ENCODE results near the gene PRKCD. TPM values are rescaled to one million over a fixed set of nuclear protein-coding genes. Genes with fewer than 3 reads are reported as not detected.

PRKCD gene
- total and polyA plus RNA-seq, 9 of the 15 experiments (the other 6 are each of a cell fraction or from before 2014, with no cell fraction given): 2.5 to 19.5 (median 6.1) TPM

GRCh38 chr3:53240989-53241972 lies 80.3 kb downstream of the PRKCD start:
- no peak for TF ChIP-seq FOXA3 (CRISPR knock-in tag; conservative IDR thresholded peaks at IDR 0.05 in 1 of 2, IDR thresholded peaks at IDR 0.05 in 1 of 2)
- 0 out of 2 replicates have a peak, but pooled peaks have one; percentile 12 for TF ChIP-seq POLR2G (IDR thresholded peaks at IDR 0.05; ENCODE audit: low read depth, low read length)
- no peak for TF ChIP-seq JUN (IDR thresholded peaks at IDR 0.05; ENCODE audit: borderline replicate concordance, low read depth, low read length)
- TF ChIP-seq JUN (CRISPR knock-in tag; IDR thresholded peaks at IDR 0.05; ENCODE audit: borderline replicate concordance): no peak
- TF ChIP-seq GABPB1 (CRISPR knock-in tag; IDR thresholded peaks at IDR 0.05): no peak
- no peak for TF ChIP-seq OTX1 (CRISPR knock-in tag; IDR thresholded peaks at IDR 0.05)
- Histone ChIP-seq H3K27ac (ENCODE audit: extremely low read depth, low read depth, low read length) (no peak overlapping the region), H2AFZ (ENCODE audit: low read depth, low read length) (no peak overlapping the region), H3K9me3 (replicated peaks; ENCODE audit: control insufficient read depth, insufficient read depth, low read depth, low read length) (no peaks in the 10 kb centered on the region), H3K9me1 (ENCODE audit: control insufficient read depth, insufficient read depth, low read length) (no peaks in the 10 kb centered on the region), H4K20me1 (replicated peaks; ENCODE audit: control insufficient read depth, insufficient read depth, low read length) (peaks cover 23% of the 10 kb centered on the region), H3K9ac (ENCODE audit: insufficient read depth in 1 of 2, low read depth in 2 of 2, low read length in 2 of 2) (no peak overlapping the region; a peak in 2 of 4 replicates), H3K27me3 (ENCODE audit: control insufficient read depth in 2 of 2, insufficient read depth in 2 of 2, low read length in 2 of 2) (no peaks in the 10 kb centered on the region), H3K36me3 (ENCODE audit: control insufficient read depth, insufficient read depth, low read length) (peaks cover 86% of the 10 kb centered on the region), H3K4me2 (ENCODE audit: insufficient read depth, low read length) (no peak overlapping the region), H3K4me1 (replicated peaks in 1 of 2; ENCODE audit: control insufficient read depth in 2 of 2, insufficient read depth in 2 of 2, low read length in 2 of 2) (peaks cover 7 to 28% of the 10 kb centered on the region in 2 experiments), H3K4me3 (no peak overlapping the region), H3K79me2 (ENCODE audit: control insufficient read depth, insufficient read depth, low read length) (peaks cover 49% of the 10 kb centered on the region)
- FAIRE-seq (no peak), DNase-seq (ENCODE audit: extremely low read depth in 1 of 4, low spot score in 3 of 4) (no peak), ATAC-seq (no peak)
- intact Hi-C loops (cut with micrococcal nuclease): no loop called here
- no TSS peak for BruUV-seq (replicated peaks)
- in situ Hi-C loops (cut with MboI): no loop called here
- 96% methylated on average over 15 of the region's 28 CpGs for WGBS (ENCODE audit: insufficient coverage, low coverage, missing lambda C conversion rate)
- ChIA-PET CTCF (ENCODE audit: low intra/inter-chr PET ratio) (no interaction called here), POLR2A (interaction anchor here (0.6 kb wide), 1 partner anchor 11 kb away, joined by 3 read pairs; no protein-coding TSS in a partner anchor)
